Fibroblast of skin of left biceps (primary cell): ENCODE measurements around the gene TMEM14C.

Experiments used
- DNase-seq, 2 experiments: peaks; one replicate each; pipeline ENCODE4 v3.0.0-alpha.2; 2013; ENCODE audit warnings: low read depth in 2 of 2

Gene TMEM14C

DNA sequence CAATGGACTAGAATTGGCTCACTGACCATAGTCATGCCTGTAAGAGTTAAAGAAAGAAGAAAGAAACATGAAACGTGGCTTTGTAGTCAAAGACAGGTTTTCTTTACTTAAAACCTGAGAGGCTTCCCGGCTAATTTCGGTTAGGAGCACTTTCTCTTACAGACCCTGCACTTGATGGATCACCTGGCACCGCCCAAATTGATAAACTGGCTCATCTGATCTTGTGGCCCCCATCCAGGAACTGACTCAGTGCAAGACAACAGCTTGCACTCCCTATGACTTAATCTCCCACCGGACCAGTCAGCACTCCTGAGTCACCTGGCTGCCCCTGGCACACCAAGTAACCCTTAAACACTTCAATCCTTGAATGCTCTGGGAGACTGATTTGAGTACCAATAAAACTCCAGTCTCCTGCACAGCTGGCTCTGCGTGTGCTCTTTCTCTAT, 37.0 kb downstream of the TMEM14C start:
- peak in 1 of 2 experiments; percentile 7 for DNase-seq

DNA sequence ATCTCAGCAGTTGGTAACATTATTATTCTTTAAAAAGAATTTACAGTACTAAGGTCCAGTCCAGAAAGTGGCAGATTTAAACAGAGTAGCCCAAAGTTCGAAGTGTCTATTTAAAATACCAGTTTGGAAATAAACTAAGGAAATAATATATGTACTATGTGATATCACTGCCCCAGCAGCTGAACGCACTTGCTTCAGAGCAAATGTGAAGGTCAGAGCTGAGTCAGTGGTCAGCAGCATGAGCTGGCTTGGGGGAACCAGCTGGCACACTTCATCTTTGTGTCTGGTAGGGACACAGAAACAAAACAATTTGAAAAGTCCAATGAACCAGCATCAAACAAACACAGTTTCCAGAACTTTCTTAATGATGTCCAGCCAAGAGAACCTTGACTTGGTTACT, 40.1 kb downstream of the TMEM14C start:
- no peak for DNase-seq

DNA sequence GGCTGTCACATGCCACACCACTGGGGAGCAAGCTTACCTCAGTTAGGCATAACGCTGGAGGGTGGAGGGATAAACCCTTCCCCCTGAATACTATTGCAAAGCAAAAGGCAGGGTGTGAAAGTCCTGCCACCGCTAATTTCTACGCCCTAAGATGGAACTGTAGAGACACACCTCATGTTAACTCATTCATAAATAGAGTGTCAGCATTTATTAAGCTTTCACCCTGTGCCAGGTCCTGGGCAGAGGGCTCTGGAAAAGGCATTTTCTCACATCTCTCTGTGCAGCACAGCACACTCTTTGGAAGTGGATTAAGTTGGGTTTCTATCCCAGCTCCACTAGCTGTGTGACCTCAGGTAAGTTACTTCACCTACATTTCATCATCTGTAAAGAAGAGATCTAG, 46.5 kb downstream of the TMEM14C start:
- no peak for DNase-seq

DNA sequence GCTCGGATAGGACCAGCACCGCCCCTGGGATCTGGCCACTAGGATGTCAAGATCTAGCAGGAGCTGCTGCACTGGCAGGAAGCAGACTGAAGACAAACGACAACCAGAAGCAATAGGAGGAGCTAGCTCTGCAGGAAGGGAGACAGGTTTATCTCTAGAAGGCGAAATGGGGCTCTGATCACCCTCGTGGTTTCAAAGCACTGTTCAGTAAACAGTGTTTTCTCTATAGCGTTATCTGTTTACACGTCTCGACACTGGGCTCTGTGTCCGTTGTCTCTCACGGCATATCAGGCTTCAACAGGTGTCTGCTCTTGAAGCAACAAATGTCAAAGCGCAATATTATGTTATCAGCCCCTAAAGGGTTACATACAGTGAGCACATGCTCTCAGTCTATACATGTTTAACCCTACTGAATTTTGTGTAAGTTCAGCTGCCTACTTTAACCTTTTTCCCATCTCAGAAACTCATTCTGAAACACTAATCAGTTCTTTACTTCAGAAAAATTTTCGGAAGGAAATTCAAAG, 48.6 kb downstream of the TMEM14C start:
- DNase-seq: no peak

DNA sequence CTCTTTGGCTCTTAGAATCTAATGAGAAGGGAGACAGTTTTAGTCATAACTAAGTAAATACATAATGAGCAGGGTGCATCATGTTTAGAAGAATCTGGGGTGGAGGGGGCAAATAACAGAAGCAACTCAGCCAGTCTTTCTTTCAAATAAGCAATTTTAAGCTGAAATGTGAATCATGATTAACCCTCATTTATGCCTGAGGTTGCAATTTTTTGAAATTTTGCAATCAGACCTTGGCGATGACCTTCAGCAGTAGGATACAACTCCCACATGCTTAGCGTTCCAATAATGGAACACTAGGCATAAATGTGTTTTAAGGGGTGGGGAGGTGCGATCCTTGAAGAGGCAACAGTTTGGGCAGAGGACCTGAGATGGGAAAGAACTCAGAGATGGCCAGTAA, 55.4 kb downstream of the TMEM14C start:
- DNase-seq: no peak

DNA sequence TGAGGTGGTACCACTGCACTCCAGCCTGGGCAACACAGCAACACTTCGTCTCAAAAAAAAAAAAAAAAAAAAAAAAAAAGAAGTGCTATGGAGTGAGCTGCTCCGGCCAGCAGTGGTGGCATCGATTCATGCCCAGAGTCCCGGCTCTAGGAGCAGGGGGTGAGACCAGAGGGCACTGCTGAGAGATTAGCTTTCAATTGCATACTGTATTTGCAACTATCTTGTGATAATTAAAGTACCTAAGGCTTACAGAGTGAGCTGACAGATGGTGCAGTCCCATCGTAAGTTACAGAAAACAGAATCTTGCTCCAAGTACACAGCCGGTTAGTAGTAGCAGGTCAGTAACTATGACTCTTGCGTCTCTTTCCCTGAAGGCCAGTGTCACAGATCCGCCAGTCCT, 56.2 kb downstream of the TMEM14C start:
- DNase-seq: no peak
